BLaER1 treated with 17β-estradiol and CSF1 and Interleukin-3, amounts not matched to agents 10 nM and 100 nM (cell line): ENCODE measurements around the gene ARG1.

Source experiments
- H3K27ac ChIP-seq, 11 experiments: shearing (Covaris generic); formaldehyde crosslinking; 2 replicates each; pipeline ENCODE4 v1.8.1; 2022
- H3K27me3 ChIP-seq, 11 experiments: shearing (Covaris generic); formaldehyde crosslinking; 2 replicates each; pipeline ENCODE4 v1.8.1; 2022
- H3K36me3 ChIP-seq, 11 experiments: shearing (Covaris generic); formaldehyde crosslinking; 2 replicates each; pipeline ENCODE4 v1.8.1; 2022
- H3K4me1 ChIP-seq, 10 experiments: shearing (Covaris generic); formaldehyde crosslinking; 2 replicates each; pipeline ENCODE4 v1.8.1; 2022
- H3K4me2 ChIP-seq, 11 experiments: shearing (Covaris generic); formaldehyde crosslinking; 2 replicates each; pipeline ENCODE4 v1.8.1; 2022
- H3K4me3 ChIP-seq, 10 experiments: shearing (Covaris generic); formaldehyde crosslinking; 2 replicates each; pipeline ENCODE4 v1.8.1; 2022
- H3K9ac ChIP-seq, 11 experiments: shearing (Covaris generic); formaldehyde crosslinking; 2 replicates each; pipeline ENCODE4 v1.8.1; 2022
- H3K9me3 ChIP-seq, 11 experiments: shearing (Covaris generic); formaldehyde crosslinking; replicated peaks in 1 of 11; 2 replicates each; pipeline ENCODE4 v1.8.1; 2022
- H4K20me1 ChIP-seq, 11 experiments: shearing (Covaris generic); formaldehyde crosslinking; 2 replicates each; pipeline ENCODE4 v1.8.1; 2022
- Cebpa-rat ChIP-seq, 11 experiments: shearing (Covaris generic); IDR thresholded peaks; 2 replicates each; pipeline ENCODE4 v1.8.1; 2022

The ARG1 gene

GRCh38 chr6:131574686-131575085 is 1.7 kb downstream of the ARG1 start:
- Histone ChIP-seq H3K4me1 (0 out of 20 replicates have a peak, but pooled peaks cover 0 to 4% (median 0%) of the 10 kb centered on the region in 10 experiments), H4K20me1 (no peaks in the 10 kb centered on the region), H3K27me3 (no peaks in the 10 kb centered on the region), H3K9ac (no peak overlapping the region), H3K4me2 (no peak overlapping the region), H3K27ac (no peak overlapping the region), H3K9me3 (no peaks in the 10 kb centered on the region), H3K4me3 (no peak overlapping the region), H3K36me3 (peaks cover 7 to 71% (median 31%) of the 10 kb centered on the region in 11 experiments; a peak in 21 of 22 replicates)
- no peak for TF ChIP-seq Cebpa-rat (IDR thresholded peaks at IDR 0.05)

GRCh38 chr6:131575834-131576478 is 2.9 kb downstream of the ARG1 start:
- Histone ChIP-seq H3K4me3 (no peak overlapping the region), H3K4me2 (no peak overlapping the region), H3K36me3 (peaks cover 16 to 83% (median 42%) of the 10 kb centered on the region in 11 experiments), H3K9me3 (no peaks in the 10 kb centered on the region), H3K4me1 (0 out of 20 replicates have a peak, but pooled peaks cover 0 to 4% (median 0%) of the 10 kb centered on the region in 10 experiments), H3K27me3 (no peaks in the 10 kb centered on the region), H4K20me1 (no peaks in the 10 kb centered on the region), H3K9ac (no peak overlapping the region), H3K27ac (no peak overlapping the region)
- no peak for TF ChIP-seq Cebpa-rat (IDR thresholded peaks at IDR 0.05)

- no peak overlapping the region for H3K4me2 ChIP-seq
- no peak overlapping the region for H3K4me3 ChIP-seq
- no peak overlapping the region for H3K27ac ChIP-seq
- no peaks in the 10 kb centered on the region for H3K4me1 ChIP-seq
- peaks cover 64 to 98% (median 87%) of the 10 kb centered on the region in 11 experiments for H3K36me3 ChIP-seq
- no peak for TF ChIP-seq Cebpa-rat (IDR thresholded peaks at IDR 0.05)
- no peaks in the 10 kb centered on the region for H3K27me3 ChIP-seq
- no peak overlapping the region for H3K9ac ChIP-seq
- H4K20me1 ChIP-seq, result no peaks in the 10 kb centered on the region
- no peaks in the 10 kb centered on the region for H3K9me3 ChIP-seq
Measured at GRCh38 chr6:131581523-131581922, 8.5 kb downstream of the ARG1 start.

DNA sequence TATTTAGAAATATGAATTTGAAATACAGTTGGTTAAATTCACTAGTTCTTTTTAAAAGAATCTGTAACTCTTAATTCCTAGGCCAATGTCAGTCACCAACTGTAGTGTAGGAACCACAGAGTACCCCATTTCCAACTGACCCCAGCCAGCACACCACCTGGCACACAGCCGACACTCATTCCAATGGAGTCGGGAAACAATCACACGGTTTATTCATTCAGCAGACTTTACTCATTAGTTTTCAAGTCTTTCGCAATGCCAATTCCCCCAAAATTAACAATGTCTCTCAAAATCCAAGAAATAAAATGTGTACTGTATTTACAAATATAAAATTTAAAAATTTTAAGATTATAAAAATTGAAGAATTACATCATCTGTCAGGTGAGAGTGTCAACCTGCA is 13.5 kb downstream of the ARG1 start:
- Histone ChIP-seq H3K4me3 (no peak overlapping the region), H3K27me3 (no peaks in the 10 kb centered on the region), H3K4me1 (no peaks in the 10 kb centered on the region), H3K4me2 (no peak overlapping the region), H3K9ac (no peak overlapping the region), H4K20me1 (no peaks in the 10 kb centered on the region), H3K36me3 (peaks cover 89 to 100% (median 98%) of the 10 kb centered on the region in 11 experiments), H3K9me3 (no peaks in the 10 kb centered on the region), H3K27ac (no peak overlapping the region)
- 0 out of 22 replicates have a peak, but pooled peaks of 1 of the 11 experiments have one; percentile 37 for TF ChIP-seq Cebpa-rat (IDR thresholded peaks at IDR 0.05)

GRCh38 chr6:131587909-131588308 is 14.9 kb downstream of the ARG1 start:
- H4K20me1 ChIP-seq, result no peaks in the 10 kb centered on the region
- H3K9ac ChIP-seq, result no peak overlapping the region
- H3K27ac ChIP-seq, result no peak overlapping the region
- H3K9me3 ChIP-seq, result no peaks in the 10 kb centered on the region
- H3K4me3 ChIP-seq, result no peak overlapping the region
- peaks cover 93 to 100% (median 99%) of the 10 kb centered on the region in 11 experiments for H3K36me3 ChIP-seq
- no peaks in the 10 kb centered on the region for H3K4me1 ChIP-seq
- H3K4me2 ChIP-seq, result no peak overlapping the region
- H3K27me3 ChIP-seq, result no peaks in the 10 kb centered on the region
- no peak for TF ChIP-seq Cebpa-rat (IDR thresholded peaks at IDR 0.05)

GRCh38 chr6:131588643-131589042 is 15.6 kb downstream of the ARG1 start:
- H3K4me2 ChIP-seq, result no peak overlapping the region
- no peaks in the 10 kb centered on the region for H4K20me1 ChIP-seq
- H3K4me3 ChIP-seq, result no peak overlapping the region
- peaks cover 91 to 99% (median 97%) of the 10 kb centered on the region in 11 experiments for H3K36me3 ChIP-seq
- no peak for TF ChIP-seq Cebpa-rat (IDR thresholded peaks at IDR 0.05)
- H3K27ac ChIP-seq, result no peak overlapping the region
- H3K4me1 ChIP-seq, result no peaks in the 10 kb centered on the region
- H3K9me3 ChIP-seq, result no peaks in the 10 kb centered on the region
- no peak overlapping the region for H3K9ac ChIP-seq
- H3K27me3 ChIP-seq, result no peaks in the 10 kb centered on the region

DNA sequence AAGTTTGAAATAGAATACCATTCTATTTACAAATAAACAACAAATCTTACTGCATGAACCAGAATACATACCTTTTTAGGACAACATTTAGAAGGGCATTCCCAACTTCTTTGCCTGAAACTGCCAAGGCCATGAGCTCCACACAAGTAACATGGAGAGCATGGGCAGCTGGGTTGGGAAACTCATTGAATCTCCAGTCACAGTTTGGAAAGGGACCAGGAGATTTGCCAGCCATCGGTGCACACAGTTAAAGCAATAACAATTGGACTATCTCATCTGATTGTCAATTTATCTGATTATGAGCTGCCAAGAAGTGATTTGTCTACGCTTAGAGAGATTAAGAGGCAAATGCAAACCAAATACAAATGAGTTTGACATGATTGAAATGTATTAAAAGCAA is 19.9 kb downstream of the ARG1 start:
- Histone ChIP-seq H3K27me3 (no peaks in the 10 kb centered on the region), H3K9me3 (no peaks in the 10 kb centered on the region), H3K4me3 (no peak overlapping the region), H3K9ac (no peak overlapping the region), H3K36me3 (peaks cover 88 to 99% (median 96%) of the 10 kb centered on the region in 11 experiments), H3K27ac (no peak overlapping the region), H3K4me1 (no peaks in the 10 kb centered on the region), H3K4me2 (no peak overlapping the region), H4K20me1 (no peaks in the 10 kb centered on the region)
- no peak for TF ChIP-seq Cebpa-rat (IDR thresholded peaks at IDR 0.05)

DNA sequence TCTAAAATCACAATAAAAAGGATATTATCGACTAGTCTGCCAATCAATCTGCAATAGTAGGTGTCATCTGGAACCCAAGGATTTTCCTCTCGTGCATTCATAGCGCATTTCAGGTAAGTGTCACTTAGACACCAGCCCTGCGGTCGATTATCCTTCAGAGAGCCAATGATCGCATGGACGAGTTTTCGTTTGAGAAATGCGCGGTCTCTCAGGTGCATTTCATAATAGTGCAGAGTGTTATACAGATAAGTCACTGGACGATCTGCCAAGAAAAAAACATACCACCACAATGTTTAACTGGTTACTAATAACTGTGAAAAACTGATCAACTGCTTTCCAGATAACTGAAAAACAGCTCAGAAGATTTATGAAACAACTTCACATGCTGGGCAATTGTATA is 21.0 kb downstream of the ARG1 start:
- no peaks in the 10 kb centered on the region for H3K9me3 ChIP-seq
- peaks cover 89 to 99% (median 96%) of the 10 kb centered on the region in 11 experiments for H3K36me3 ChIP-seq
- H4K20me1 ChIP-seq, result no peaks in the 10 kb centered on the region; a peak in 1 of 22 replicates
- no peak overlapping the region for H3K27ac ChIP-seq
- H3K4me1 ChIP-seq, result no peaks in the 10 kb centered on the region
- H3K4me3 ChIP-seq, result no peak overlapping the region
- H3K4me2 ChIP-seq, result no peak overlapping the region
- TF ChIP-seq Cebpa-rat (IDR thresholded peaks at IDR 0.05), result no peak
- H3K27me3 ChIP-seq, result no peaks in the 10 kb centered on the region
- no peak overlapping the region for H3K9ac ChIP-seq

GRCh38 chr6:131597446-131597845 is 24.4 kb downstream of the ARG1 start:
- TF ChIP-seq Cebpa-rat (IDR thresholded peaks at IDR 0.05), result no peak
- Histone ChIP-seq H3K4me1 (no peaks in the 10 kb centered on the region), H3K4me2 (no peak overlapping the region), H3K27me3 (no peaks in the 10 kb centered on the region), H4K20me1 (no peaks in the 10 kb centered on the region; a peak in 2 of 22 replicates), H3K9ac (no peak overlapping the region), H3K9me3 (no peaks in the 10 kb centered on the region), H3K36me3 (peaks cover 89 to 99% (median 95%) of the 10 kb centered on the region in 11 experiments), H3K27ac (no peak overlapping the region), H3K4me3 (no peak overlapping the region)

DNA sequence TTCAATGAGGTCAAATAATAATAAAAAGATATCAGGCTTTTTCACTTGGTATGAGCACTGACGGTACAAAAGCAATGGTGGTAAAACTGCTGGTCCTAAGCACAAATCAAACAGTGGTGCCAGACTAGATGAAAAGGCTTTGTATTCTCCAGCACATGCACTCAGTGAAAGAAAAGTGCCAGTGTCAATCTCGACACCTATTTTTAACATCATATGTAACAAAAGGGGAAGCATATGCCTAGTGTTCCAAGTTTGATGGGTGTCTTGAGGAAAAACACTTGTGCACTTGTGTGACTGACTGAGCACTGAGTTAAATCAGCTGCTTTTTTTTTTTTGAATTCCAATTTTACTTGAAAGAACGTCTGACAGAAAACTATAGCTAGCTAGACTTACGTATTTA is 27.7 kb downstream of the ARG1 start:
- Histone ChIP-seq H3K4me1 (no peaks in the 10 kb centered on the region), H3K4me2 (no peak overlapping the region), H3K4me3 (no peak overlapping the region), H3K9me3 (no peaks in the 10 kb centered on the region), H3K9ac (no peak overlapping the region), H3K36me3 (peaks cover 88 to 100% (median 98%) of the 10 kb centered on the region in 11 experiments), H4K20me1 (no peaks in the 10 kb centered on the region; a peak in 2 of 22 replicates), H3K27me3 (no peaks in the 10 kb centered on the region), H3K27ac (no peak overlapping the region)
- no peak for TF ChIP-seq Cebpa-rat (IDR thresholded peaks at IDR 0.05)
